ENCODE measurements around the gene TMEM255A.

Gene TMEM255A

GRCh38 chrX:120336899-120337298, 25.6 kb upstream of the TMEM255A start:
- Histone ChIP-seq H3K4me1 (ENCODE audit: control extremely low read depth in 1 of 4, control insufficient read depth in 4 of 4, insufficient read depth in 4 of 4, low read length in 3 of 4) (peaks cover 0 to 10% (median 3%) of the 10 kb centered on the region in 4 experiments), H3K4me3 (ENCODE audit: control insufficient read depth in 1 of 7, extremely low read depth in 1 of 7, insufficient read depth in 4 of 7, low read depth in 2 of 7, low read length in 6 of 7) (no peak overlapping the region), H3K27ac (ENCODE audit: insufficient read depth in 1 of 2, low read depth in 1 of 2, low read length in 2 of 2, poor library complexity in 1 of 2, severe bottlenecking in 2 of 2) (no peak overlapping the region), H3K9me3 (ENCODE audit: control extremely low read depth in 1 of 5, control insufficient read depth in 4 of 5, insufficient read depth in 2 of 5, low read depth in 1 of 5, low read length in 4 of 5) (peaks cover 5 to 13% (median 6%) of the 10 kb centered on the region in 5 experiments), H3K27me3 (replicated peaks in 2 of 5; ENCODE audit: control insufficient read depth in 4 of 5, insufficient read depth in 5 of 5, low read length in 4 of 5) (peaks cover 0 to 9% (median 0%) of the 10 kb centered on the region in 5 experiments), H3K36me3 (ENCODE audit: control insufficient read depth in 4 of 4, insufficient read depth in 4 of 4, low read length in 3 of 4) (no peaks in the 10 kb centered on the region)
- DNase-seq, result no peak
- ChIA-PET CTCF (interaction anchor here (1.5 kb wide), 1 partner anchor 27 kb away, joined by 3 read pairs; no protein-coding TSS in a partner anchor), POLR2A (no interaction called here)

GRCh38 chrX:120335289-120335688, 24.0 kb upstream of the TMEM255A start:
- no CpG with 5 or more reads among the region's 2 CpGs for WGBS (ENCODE audit: insufficient coverage)
- ChIA-PET POLR2A (no interaction called here), CTCF (no interaction called here)
- Histone ChIP-seq H3K27ac (ENCODE audit: insufficient read depth in 1 of 2, low read depth in 1 of 2, low read length in 2 of 2, poor library complexity in 1 of 2, severe bottlenecking in 2 of 2) (no peak overlapping the region), H3K4me1 (ENCODE audit: control extremely low read depth in 1 of 4, control insufficient read depth in 4 of 4, insufficient read depth in 4 of 4, low read length in 3 of 4) (peaks cover 0 to 13% (median 3%) of the 10 kb centered on the region in 4 experiments), H3K27me3 (replicated peaks in 2 of 5; ENCODE audit: control insufficient read depth in 4 of 5, insufficient read depth in 5 of 5, low read length in 4 of 5) (no peaks in the 10 kb centered on the region), H3K9me3 (ENCODE audit: control extremely low read depth in 1 of 5, control insufficient read depth in 4 of 5, insufficient read depth in 2 of 5, low read depth in 1 of 5, low read length in 4 of 5) (peaks cover 5 to 13% (median 6%) of the 10 kb centered on the region in 5 experiments), H3K4me3 (ENCODE audit: control insufficient read depth in 1 of 7, extremely low read depth in 1 of 7, insufficient read depth in 4 of 7, low read depth in 2 of 7, low read length in 6 of 7) (no peak overlapping the region), H3K36me3 (ENCODE audit: control insufficient read depth in 4 of 4, insufficient read depth in 4 of 4, low read length in 3 of 4) (no peaks in the 10 kb centered on the region)
- DNase-seq, result peak in 2 of 3 donors; percentile 32 to 50

GRCh38 chrX:120334603-120335002, 23.3 kb upstream of the TMEM255A start:
- peaks cover 5 to 13% (median 6%) of the 10 kb centered on the region in 5 experiments for H3K9me3 ChIP-seq (ENCODE audit: control extremely low read depth in 1 of 5, control insufficient read depth in 4 of 5, insufficient read depth in 2 of 5, low read depth in 1 of 5, low read length in 4 of 5)
- H3K36me3 ChIP-seq (ENCODE audit: control insufficient read depth in 4 of 4, insufficient read depth in 4 of 4, low read length in 3 of 4), result no peaks in the 10 kb centered on the region
- WGBS (ENCODE audit: insufficient coverage), result no CpG with 5 or more reads among the region's 1 CpG
- H3K27me3 ChIP-seq (replicated peaks in 2 of 5; ENCODE audit: control insufficient read depth in 4 of 5, insufficient read depth in 5 of 5, low read length in 4 of 5), result no peaks in the 10 kb centered on the region
- ChIA-PET CTCF (no interaction called here), POLR2A (no interaction called here)
- peak; percentile 83 to 96 (median 94) for DNase-seq
- H3K4me3 ChIP-seq (ENCODE audit: control insufficient read depth in 1 of 7, extremely low read depth in 1 of 7, insufficient read depth in 4 of 7, low read depth in 2 of 7, low read length in 6 of 7), result no peak overlapping the region
- H3K4me1 ChIP-seq (ENCODE audit: control extremely low read depth in 1 of 4, control insufficient read depth in 4 of 4, insufficient read depth in 4 of 4, low read length in 3 of 4), result peaks cover 0 to 13% (median 3%) of the 10 kb centered on the region in 4 experiments
- H3K27ac ChIP-seq (ENCODE audit: insufficient read depth in 1 of 2, low read depth in 1 of 2, low read length in 2 of 2, poor library complexity in 1 of 2, severe bottlenecking in 2 of 2), result no peak overlapping the region

GRCh38 chrX:120334151-120334550, 22.9 kb upstream of the TMEM255A start:
- Histone ChIP-seq H3K4me1 (ENCODE audit: control extremely low read depth in 1 of 4, control insufficient read depth in 4 of 4, insufficient read depth in 4 of 4, low read length in 3 of 4) (peaks cover 0 to 13% (median 3%) of the 10 kb centered on the region in 4 experiments), H3K27me3 (replicated peaks in 2 of 5; ENCODE audit: control insufficient read depth in 4 of 5, insufficient read depth in 5 of 5, low read length in 4 of 5) (no peaks in the 10 kb centered on the region), H3K4me3 (ENCODE audit: control insufficient read depth in 1 of 7, extremely low read depth in 1 of 7, insufficient read depth in 4 of 7, low read depth in 2 of 7, low read length in 6 of 7) (no peak overlapping the region), H3K36me3 (ENCODE audit: control insufficient read depth in 4 of 4, insufficient read depth in 4 of 4, low read length in 3 of 4) (no peaks in the 10 kb centered on the region), H3K27ac (ENCODE audit: insufficient read depth in 1 of 2, low read depth in 1 of 2, low read length in 2 of 2, poor library complexity in 1 of 2, severe bottlenecking in 2 of 2) (no peak overlapping the region), H3K9me3 (ENCODE audit: control extremely low read depth in 1 of 5, control insufficient read depth in 4 of 5, insufficient read depth in 2 of 5, low read depth in 1 of 5, low read length in 4 of 5) (peaks cover 5 to 11% (median 6%) of the 10 kb centered on the region in 5 experiments)
- DNase-seq, result peak in 2 of 3 donors; percentile 50 to 54
- POLR2A ChIA-PET, result no interaction called here
- WGBS (ENCODE audit: insufficient coverage), result 50% methylated on average over 2 of the region's 2 CpGs
- CTCF ChIA-PET, result interaction anchor here (0.7 kb wide), 1 partner anchor 116 kb away, joined by 3 read pairs; no protein-coding TSS in a partner anchor

GRCh38 chrX:120332394-120332793, 21.1 kb upstream of the TMEM255A start:
- Histone ChIP-seq H3K4me3 (ENCODE audit: control insufficient read depth in 1 of 7, extremely low read depth in 1 of 7, insufficient read depth in 4 of 7, low read depth in 2 of 7, low read length in 6 of 7) (no peak overlapping the region), H3K4me1 (ENCODE audit: control extremely low read depth in 1 of 4, control insufficient read depth in 4 of 4, insufficient read depth in 4 of 4, low read length in 3 of 4) (peaks cover 0 to 13% (median 3%) of the 10 kb centered on the region in 4 experiments), H3K9me3 (ENCODE audit: control extremely low read depth in 1 of 5, control insufficient read depth in 4 of 5, insufficient read depth in 2 of 5, low read depth in 1 of 5, low read length in 4 of 5) (peaks cover 5 to 8% (median 6%) of the 10 kb centered on the region in 5 experiments), H3K27me3 (replicated peaks in 2 of 5; ENCODE audit: control insufficient read depth in 4 of 5, insufficient read depth in 5 of 5, low read length in 4 of 5) (no peaks in the 10 kb centered on the region), H3K36me3 (ENCODE audit: control insufficient read depth in 4 of 4, insufficient read depth in 4 of 4, low read length in 3 of 4) (no peaks in the 10 kb centered on the region), H3K27ac (ENCODE audit: insufficient read depth in 1 of 2, low read depth in 1 of 2, low read length in 2 of 2, poor library complexity in 1 of 2, severe bottlenecking in 2 of 2) (no peak overlapping the region)
- 100% methylated on average over 1 of the region's 1 CpG for WGBS (ENCODE audit: insufficient coverage)
- ChIA-PET POLR2A (no interaction called here), CTCF (interaction anchor here (0.6 to 1.1 kb wide), 2 partner anchors 20 to 154 kb away, joined by 3 to 4 read pairs; no protein-coding TSS in a partner anchor)
- no peak for DNase-seq

GRCh38 chrX:120331116-120331515, 19.9 kb upstream of the TMEM255A start:
- Histone ChIP-seq H3K27ac (ENCODE audit: insufficient read depth in 1 of 2, low read depth in 1 of 2, low read length in 2 of 2, poor library complexity in 1 of 2, severe bottlenecking in 2 of 2) (no peak overlapping the region), H3K4me3 (ENCODE audit: control insufficient read depth in 1 of 7, extremely low read depth in 1 of 7, insufficient read depth in 4 of 7, low read depth in 2 of 7, low read length in 6 of 7) (no peak overlapping the region), H3K27me3 (replicated peaks in 2 of 5; ENCODE audit: control insufficient read depth in 4 of 5, insufficient read depth in 5 of 5, low read length in 4 of 5) (no peaks in the 10 kb centered on the region), H3K4me1 (ENCODE audit: control extremely low read depth in 1 of 4, control insufficient read depth in 4 of 4, insufficient read depth in 4 of 4, low read length in 3 of 4) (peaks cover 0 to 13% (median 3%) of the 10 kb centered on the region in 4 experiments), H3K36me3 (ENCODE audit: control insufficient read depth in 4 of 4, insufficient read depth in 4 of 4, low read length in 3 of 4) (no peaks in the 10 kb centered on the region), H3K9me3 (ENCODE audit: control extremely low read depth in 1 of 5, control insufficient read depth in 4 of 5, insufficient read depth in 2 of 5, low read depth in 1 of 5, low read length in 4 of 5) (peaks cover 0 to 3% (median 0%) of the 10 kb centered on the region in 5 experiments)
- peak in 2 of 3 donors; percentile 52 to 61 for DNase-seq
- 83% methylated on average over 1 of the region's 2 CpGs for WGBS (ENCODE audit: insufficient coverage)
- ChIA-PET POLR2A (no interaction called here), CTCF (no interaction called here)

GRCh38 chrX:120321520-120322281, 10.4 kb upstream of the TMEM255A start:
- H3K4me1 ChIP-seq (ENCODE audit: control extremely low read depth in 1 of 4, control insufficient read depth in 4 of 4, insufficient read depth in 4 of 4, low read length in 3 of 4), result no peaks in the 10 kb centered on the region
- ChIA-PET POLR2A (no interaction called here), CTCF (interaction anchor here (1.0 to 2.1 kb wide), 3 partner anchors 11 to 129 kb away, joined by 3 to 8 read pairs (median 3); partner anchors contain the start of gene TMEM255A)
- H3K4me3 ChIP-seq (ENCODE audit: control insufficient read depth in 1 of 7, extremely low read depth in 1 of 7, insufficient read depth in 4 of 7, low read depth in 2 of 7, low read length in 6 of 7), result no peak overlapping the region
- WGBS (ENCODE audit: insufficient coverage), result 57% methylated on average over 1 of the region's 4 CpGs
- H3K27ac ChIP-seq (ENCODE audit: insufficient read depth in 1 of 2, low read depth in 1 of 2, low read length in 2 of 2, poor library complexity in 1 of 2, severe bottlenecking in 2 of 2), result no peak overlapping the region
- H3K27me3 ChIP-seq (replicated peaks in 2 of 5; ENCODE audit: control insufficient read depth in 4 of 5, insufficient read depth in 5 of 5, low read length in 4 of 5), result peaks cover 0 to 7% (median 0%) of the 10 kb centered on the region in 5 experiments
- H3K9me3 ChIP-seq (ENCODE audit: control extremely low read depth in 1 of 5, control insufficient read depth in 4 of 5, insufficient read depth in 2 of 5, low read depth in 1 of 5, low read length in 4 of 5), result no peaks in the 10 kb centered on the region
- no peak for DNase-seq
- no peaks in the 10 kb centered on the region for H3K36me3 ChIP-seq (ENCODE audit: control insufficient read depth in 4 of 4, insufficient read depth in 4 of 4, low read length in 3 of 4)

Data from common myeloid progenitor, CD34-positive (primary cell).